UCSD-AML1 (cell line): ENCODE data around the gene DYNC1I1.

Source experiments
- DNase-seq: peaks from one replicate; lab custom pipeline; 2025; ENCODE audit not compliant: unreplicated experiment; lab: John Stamatoyannopoulos, UW

Gene DYNC1I1

DNA sequence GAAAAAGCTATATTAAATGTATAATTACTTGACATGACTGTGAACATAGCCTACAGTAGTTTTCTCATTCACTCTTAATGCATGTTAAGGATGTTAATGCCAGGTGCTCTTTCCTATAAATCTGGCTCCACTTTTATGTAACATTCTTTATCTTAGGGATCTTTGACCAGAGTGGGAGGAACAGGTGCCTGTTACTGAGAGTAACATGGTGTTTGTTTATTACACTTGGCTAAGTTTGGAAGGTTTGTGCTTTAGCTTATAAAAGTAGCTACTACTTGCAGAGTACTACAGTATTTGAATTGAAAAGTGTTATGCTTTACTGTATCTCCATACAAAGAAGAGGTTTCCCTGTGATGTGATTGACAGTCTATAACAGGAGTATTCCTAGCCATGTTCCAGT is 183.4 kb downstream of the DYNC1I1 start:
- no peak for DNase-seq

DNA sequence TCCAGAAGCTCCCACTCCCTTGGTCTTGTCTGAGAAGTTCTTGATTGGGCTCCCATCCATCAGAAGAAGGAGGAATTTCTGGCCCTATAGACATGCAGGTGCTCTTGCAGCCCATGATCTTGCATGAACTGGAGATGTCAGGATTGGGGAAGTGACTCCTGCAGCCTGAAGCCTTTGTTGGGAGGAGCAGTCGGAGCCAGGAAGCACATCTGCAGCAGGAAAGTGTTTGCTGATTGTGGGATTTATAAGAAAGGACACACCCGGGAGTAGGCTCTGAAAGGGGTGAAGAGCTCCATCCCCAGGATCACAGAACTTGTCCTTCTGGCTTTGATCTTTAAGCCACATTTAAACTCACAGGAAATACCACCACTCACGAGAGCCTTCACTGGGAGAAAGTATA is 185.2 kb downstream of the DYNC1I1 start:
- no peak for DNase-seq

GRCh38 chr7:95960706-95961244 is 188.4 kb downstream of the DYNC1I1 start:
- no peak for DNase-seq

- no peak for DNase-seq
Observed at GRCh38 chr7:95963446-95963990, 191.2 kb downstream of the DYNC1I1 start.

DNA sequence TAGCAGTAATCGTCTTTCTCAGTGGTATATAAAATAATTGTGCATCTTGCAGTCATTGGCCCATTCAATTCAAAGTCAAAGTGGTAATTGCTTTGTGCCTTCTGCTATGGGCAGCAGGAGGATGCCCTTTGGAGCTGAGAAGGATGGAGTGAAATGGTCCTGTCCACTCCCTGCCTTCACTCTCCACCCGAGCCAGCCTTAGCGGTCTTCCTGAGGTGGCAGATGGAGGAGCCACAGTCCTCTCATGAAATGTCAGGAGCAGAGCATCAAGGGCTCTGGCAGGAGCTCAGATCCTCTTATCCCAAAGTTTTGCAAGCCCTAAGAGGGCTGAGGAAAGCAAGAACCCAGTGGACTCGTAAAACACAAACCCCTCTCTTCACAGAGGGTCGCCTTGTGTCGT is 199.4 kb downstream of the DYNC1I1 start:
- no peak for DNase-seq

DNA sequence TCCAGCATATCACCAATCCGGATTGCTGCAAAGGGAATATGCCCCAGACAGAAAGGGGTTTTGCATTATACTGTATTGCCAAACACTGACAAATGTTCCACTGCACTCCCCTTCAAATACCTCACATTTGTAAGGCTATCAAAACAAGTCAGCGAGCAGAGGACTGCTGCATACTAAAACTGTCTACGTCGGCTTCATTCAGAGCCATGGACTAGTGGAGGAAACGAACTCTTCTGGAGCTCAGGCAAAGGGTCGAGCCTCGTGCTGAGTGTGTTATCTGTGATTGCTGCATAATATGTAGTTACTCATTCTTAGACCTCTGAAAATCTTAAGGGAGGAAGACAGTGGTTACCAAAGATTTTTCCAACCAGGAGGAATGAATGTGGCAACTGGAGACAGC is 200.2 kb downstream of the DYNC1I1 start:
- DNase-seq: no peak

DNA sequence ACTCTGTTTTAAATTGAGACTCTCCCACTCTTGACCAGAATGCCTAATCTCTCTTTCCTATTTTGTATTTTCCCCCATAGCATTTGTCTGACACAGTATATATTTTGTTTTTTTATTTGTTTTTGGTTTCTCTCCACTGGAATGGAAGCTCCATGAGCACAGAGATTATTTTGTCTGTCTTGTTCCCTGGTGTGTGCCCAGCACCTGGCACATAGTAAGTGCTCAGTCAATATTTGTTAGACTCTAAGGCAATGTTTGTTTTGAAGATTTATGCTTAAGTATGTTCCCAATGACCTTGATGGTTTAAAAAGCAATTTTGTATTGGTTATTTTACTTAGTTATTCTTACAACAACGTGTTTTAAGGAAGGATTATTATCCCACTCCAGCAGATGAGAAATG is 201.8 kb downstream of the DYNC1I1 start:
- DNase-seq: no peak

DNA sequence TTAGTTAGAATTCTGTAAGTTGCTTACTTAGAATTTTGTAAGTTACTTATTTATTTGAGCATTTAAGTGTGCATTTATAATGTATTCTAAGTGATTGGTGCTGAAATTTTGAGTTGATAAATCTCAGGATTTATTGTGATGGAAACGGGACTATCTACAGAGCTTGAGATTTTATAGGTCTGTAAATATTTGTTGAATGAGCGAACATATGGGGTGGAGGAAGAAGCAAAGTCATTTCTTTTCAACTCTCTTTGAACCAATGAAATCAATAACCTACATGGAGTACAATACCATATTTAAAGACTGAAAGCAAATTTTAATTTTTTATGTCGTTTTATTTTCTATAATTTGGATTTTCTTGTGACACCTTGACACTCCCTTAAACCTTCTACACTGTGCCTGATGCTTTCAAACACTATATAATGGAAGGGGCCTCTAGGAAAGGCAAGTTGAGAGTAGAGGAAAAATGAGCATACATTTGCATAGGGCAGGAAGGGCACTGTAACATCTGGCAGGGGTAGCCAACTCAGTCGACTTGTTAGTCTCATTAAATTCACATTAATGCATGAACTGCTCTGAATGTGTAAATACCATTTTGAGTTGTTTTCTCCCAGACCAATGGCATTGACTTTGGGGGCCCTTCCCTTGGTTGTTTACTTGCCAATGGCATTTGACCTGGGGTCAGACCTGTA is 204.2 kb downstream of the DYNC1I1 start:
- no peak for DNase-seq

GRCh38 chr7:95977994-95978393 is 205.6 kb downstream of the DYNC1I1 start:
- DNase-seq: no peak

- no peak for DNase-seq
Observed at GRCh38 chr7:95980167-95980566, 207.8 kb downstream of the DYNC1I1 start.

DNA sequence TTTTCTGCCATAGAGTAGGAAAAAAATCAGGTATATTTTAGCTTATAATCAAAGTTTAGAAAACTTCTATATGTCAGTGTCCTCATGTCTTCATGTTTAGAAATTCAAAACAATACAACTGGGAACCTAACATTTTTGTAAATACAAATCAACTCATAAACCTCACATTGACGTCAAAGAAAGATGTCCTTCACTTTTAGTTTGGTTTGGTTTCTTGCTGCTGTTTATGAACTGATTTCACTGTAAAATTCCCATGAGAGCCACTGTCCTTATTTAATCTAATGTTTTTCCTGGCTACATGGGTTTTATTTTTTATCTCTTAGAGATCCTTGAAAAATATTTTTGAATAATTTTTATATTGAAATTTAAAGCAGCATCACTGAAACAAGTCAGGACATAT is 208.4 kb downstream of the DYNC1I1 start:
- no peak for DNase-seq

- no peak for DNase-seq
Observed at GRCh38 chr7:95986178-95986764, 213.9 kb downstream of the DYNC1I1 start.

GRCh38 chr7:95989301-95989700 is 216.9 kb downstream of the DYNC1I1 start:
- no peak for DNase-seq

DNA sequence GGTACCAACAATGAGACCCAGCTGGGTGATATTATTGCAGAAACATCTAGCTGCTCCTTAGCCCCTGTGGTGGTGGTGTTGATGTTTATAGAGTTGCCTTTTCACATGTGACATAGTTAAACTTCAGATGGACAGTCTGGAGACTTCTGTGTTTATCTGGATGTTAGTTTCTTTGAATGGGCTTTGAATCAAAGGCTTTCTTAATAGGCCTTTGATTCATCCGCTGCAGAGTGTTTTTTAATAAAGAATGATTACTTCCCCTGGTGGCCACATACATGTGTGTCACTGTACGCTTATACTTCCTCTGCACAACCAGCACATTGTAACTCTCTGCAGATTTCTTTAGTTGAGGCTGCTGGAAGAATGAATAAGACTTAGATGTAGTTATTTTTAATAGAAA is 221.0 kb downstream of the DYNC1I1 start:
- DNase-seq: no peak

- DNase-seq: no peak
Observed at GRCh38 chr7:95996174-95996573, 223.8 kb downstream of the DYNC1I1 start.

GRCh38 chr7:95996886-95997285 is 224.5 kb downstream of the DYNC1I1 start:
- no peak for DNase-seq

DNA sequence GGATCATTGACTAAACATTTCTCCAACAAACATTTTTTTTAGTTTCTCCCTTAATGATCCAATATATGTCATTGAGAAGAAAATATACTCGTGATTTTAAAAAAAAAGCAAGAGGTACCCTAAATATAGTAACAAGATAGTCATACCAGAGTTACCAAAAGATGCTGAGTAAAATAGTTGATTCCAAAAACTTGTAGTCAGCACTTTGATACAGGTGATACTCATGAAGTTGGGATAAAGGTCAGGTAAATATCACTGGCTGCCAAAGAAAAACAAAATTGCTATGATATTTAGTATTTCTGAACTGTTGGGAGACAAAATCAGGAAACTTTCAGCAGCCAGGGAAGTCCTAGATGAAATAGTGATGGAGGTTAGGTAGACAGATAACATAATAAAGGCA is 225.3 kb downstream of the DYNC1I1 start:
- no peak for DNase-seq

GRCh38 chr7:95999481-95999880 is 227.1 kb downstream of the DYNC1I1 start:
- no peak for DNase-seq

GRCh38 chr7:96004578-96004977 is 232.2 kb downstream of the DYNC1I1 start:
- DNase-seq: no peak

DNA sequence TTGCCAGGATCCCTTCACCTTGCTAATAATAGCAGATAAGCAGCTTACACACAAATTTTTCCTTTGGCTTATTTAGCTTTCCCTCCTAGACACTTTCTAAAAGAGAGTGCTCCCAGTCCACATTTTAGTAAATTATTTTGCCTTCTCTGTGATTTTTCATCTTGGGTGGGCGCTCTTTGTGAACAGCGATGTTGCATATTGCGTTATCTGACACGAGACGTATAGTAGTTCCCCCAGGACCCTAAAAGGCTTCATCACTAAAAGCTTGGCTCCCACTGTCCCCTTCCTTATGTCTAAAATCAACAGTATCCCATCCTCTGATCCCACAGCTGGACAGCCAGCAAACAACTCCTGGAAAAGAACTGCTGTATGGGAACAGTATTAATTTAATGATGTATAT is 232.9 kb downstream of the DYNC1I1 start:
- no peak for DNase-seq

- no peak for DNase-seq
Observed at GRCh38 chr7:96009148-96009547, 236.8 kb downstream of the DYNC1I1 start.

DNA sequence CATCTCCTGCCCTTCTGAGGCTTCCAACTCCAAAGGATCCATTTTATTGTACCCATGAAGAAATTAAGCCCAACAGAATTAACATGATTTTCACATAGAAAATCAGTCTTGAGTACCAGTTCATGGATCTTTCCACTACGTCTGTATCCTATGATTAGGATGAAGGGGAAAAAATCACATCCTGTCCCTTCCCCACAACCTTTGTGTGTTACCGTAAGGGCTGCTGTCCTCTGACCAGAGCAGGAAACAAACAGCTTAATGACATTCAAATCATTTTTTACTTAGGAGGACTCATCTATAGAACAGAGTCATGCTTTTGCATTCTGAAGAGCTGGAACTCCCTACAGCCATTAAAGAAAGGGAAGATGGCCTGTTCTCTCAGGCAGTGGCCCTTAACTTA is 241.5 kb downstream of the DYNC1I1 start:
- DNase-seq: no peak

GRCh38 chr7:96014617-96015016 is 242.3 kb downstream of the DYNC1I1 start:
- DNase-seq: no peak
